Epithelial cell of proximal tubule (primary cell): ENCODE results near the gene TTC16. TPM values are rescaled to one million over a fixed set of nuclear protein-coding genes. Genes with fewer than 3 reads are reported as not detected.

ENCODE experiments used
- DNase-seq: peaks from one replicate; pipeline ENCODE4 v3.0.0-alpha.2; 2011; ENCODE audit warnings: low read depth
- H3K4me3 ChIP-seq: 2 replicates; pipeline ENCODE4 v1.5.1; 2011; ENCODE audit warnings: low read depth, mild to moderate bottlenecking, low read length
- total RNA-seq: library from RNA; depleted of rRNA; stranded (reverse); fragments of >200 nt; gene quantifications from 2 replicates; pipeline ENCODE4 v1.2.3, GENCODE V29; 2015
- TF ChIP-seq, protein P1 (sequence below): conservative IDR thresholded peaks from 2 replicates; pipeline ENCODE4 v1.5.1; 2012; ENCODE audit warnings: low read depth, mild to moderate bottlenecking, low read length

The TTC16 gene
- total RNA-seq, 1 donor from 2014 or later: not detected

GRCh38 chr9:127758843-127759242 is 43.0 kb downstream of the TTC16 start:
- no peak overlapping the region for H3K4me3 ChIP-seq
- no peak for DNase-seq
- TF ChIP-seq, protein P1, sequence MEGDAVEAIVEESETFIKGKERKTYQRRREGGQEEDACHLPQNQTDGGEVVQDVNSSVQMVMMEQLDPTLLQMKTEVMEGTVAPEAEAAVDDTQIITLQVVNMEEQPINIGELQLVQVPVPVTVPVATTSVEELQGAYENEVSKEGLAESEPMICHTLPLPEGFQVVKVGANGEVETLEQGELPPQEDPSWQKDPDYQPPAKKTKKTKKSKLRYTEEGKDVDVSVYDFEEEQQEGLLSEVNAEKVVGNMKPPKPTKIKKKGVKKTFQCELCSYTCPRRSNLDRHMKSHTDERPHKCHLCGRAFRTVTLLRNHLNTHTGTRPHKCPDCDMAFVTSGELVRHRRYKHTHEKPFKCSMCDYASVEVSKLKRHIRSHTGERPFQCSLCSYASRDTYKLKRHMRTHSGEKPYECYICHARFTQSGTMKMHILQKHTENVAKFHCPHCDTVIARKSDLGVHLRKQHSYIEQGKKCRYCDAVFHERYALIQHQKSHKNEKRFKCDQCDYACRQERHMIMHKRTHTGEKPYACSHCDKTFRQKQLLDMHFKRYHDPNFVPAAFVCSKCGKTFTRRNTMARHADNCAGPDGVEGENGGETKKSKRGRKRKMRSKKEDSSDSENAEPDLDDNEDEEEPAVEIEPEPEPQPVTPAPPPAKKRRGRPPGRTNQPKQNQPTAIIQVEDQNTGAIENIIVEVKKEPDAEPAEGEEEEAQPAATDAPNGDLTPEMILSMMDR: no peak

DNA sequence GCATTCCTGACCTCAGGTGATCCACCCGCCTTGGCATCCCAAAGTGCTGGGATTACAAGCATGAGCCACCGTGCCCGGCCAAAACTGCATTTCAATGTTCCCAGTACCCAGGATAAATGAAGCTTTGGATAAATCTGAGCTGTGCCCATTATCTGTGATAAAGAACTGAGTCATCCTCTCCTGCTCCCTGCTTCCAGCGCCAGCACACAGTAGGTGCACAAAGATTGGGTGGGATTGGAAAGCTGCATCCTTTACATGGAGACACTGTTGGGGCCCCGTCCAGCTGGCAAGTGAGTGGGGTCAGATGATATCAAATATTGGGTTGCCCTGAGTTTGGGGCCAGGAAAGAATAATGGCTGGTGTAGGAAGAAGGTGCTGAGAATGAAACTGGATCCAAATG is 45.2 kb downstream of the TTC16 start:
- DNase-seq: no peak
- no peak overlapping the region for H3K4me3 ChIP-seq
- TF ChIP-seq, protein P1: no peak

GRCh38 chr9:127761491-127761956 is 45.6 kb downstream of the TTC16 start:
- TF ChIP-seq, protein P1: no peak
- no peak for DNase-seq
- H3K4me3 ChIP-seq: no peak overlapping the region

- no peak for DNase-seq
- TF ChIP-seq, protein P1: no peak
- no peak overlapping the region for H3K4me3 ChIP-seq
These were observed 46.3 kb downstream of the TTC16 start for GRCh38 chr9:127762111-127762676.

GRCh38 chr9:127763918-127764384 is 48.1 kb downstream of the TTC16 start:
- no peak overlapping the region for H3K4me3 ChIP-seq
- no peak for DNase-seq
- TF ChIP-seq, protein P1: peak; percentile 40

DNA sequence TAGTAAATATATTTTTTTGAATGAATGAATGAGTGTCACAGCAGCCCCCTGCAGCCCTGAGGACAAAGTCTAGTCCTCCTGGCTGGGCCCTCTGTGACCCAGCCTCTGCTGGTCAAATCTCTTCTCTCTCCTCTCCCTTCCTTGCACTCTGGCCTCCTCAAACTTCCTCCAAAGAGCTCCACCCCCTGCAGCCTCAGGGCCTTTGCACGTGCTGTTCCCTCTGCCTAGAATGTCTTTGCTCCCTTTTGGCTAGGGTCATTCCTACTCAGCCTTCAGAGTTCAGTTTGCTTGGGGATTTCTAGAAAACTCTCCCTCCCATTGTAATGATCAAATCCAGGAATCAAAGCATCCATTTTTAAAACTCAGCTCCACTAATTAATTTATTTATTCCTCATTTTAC is 49.5 kb downstream of the TTC16 start:
- DNase-seq: no peak
- TF ChIP-seq, protein P1: no peak

DNA sequence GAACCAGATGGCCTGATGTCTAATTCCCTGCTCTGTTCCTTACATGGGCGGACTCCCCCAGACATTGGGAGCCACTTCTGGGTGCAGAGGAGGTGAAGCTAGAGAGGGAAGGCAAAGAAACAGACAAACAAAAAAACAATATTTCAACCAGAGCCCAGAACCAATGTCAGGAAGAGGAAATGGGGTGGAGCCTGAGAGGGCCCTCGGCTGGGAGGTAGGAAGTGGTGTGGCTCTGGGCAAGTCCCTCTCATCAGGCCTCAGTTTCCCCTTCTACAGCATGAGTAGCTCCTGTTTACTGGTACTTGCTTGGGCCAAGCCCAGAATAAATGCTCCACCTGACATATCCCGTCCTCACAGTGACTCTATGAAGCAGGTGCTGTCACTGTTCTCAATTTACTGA is 51.5 kb downstream of the TTC16 start:
- TF ChIP-seq, protein P1: no peak
- DNase-seq: no peak
- H3K4me3 ChIP-seq: no peak overlapping the region

More for the DNA sequence above, 49.5 kb downstream of the TTC16 start:
- no peak overlapping the region for H3K4me3 ChIP-seq
